K562 (cell line): Measurements from ENCODE around the gene CARD14. TPM values are rescaled to one million over a fixed set of nuclear protein-coding genes. Genes with fewer than 3 reads are reported as not detected.

ENCODE experiments used
- AFF4 ChIP-seq: sonication (generic); formaldehyde crosslinking; IDR thresholded peaks from 2 replicates; pipeline ENCODE4 v1.8.0; 2023; ENCODE audit warnings: mild to moderate bottlenecking, missing genetic modification reagents
- BRCA1 ChIP-seq, 2 experiments: fragments of 450-650 bp in 1 of 2; sonication (generic) in 1 of 2; formaldehyde crosslinking in 1 of 2; IDR thresholded peaks; 2 replicates each; pipeline versions ENCODE4 v1.5.0 to v1.6.1; 2017 to 2020; ENCODE audit warnings: mild to moderate bottlenecking in 1 of 2, missing genetic modification reagents in 1 of 2
- ETV5 ChIP-seq: sonication (generic); formaldehyde crosslinking; IDR thresholded peaks from 2 replicates; pipeline ENCODE4 v1.4.0; 2020; ENCODE audit warnings: low read depth, mild to moderate bottlenecking, missing genetic modification reagents
- FIP1L1 ChIP-seq: fragments of 200-400 bp; formaldehyde crosslinking; IDR thresholded peaks from 2 replicates; pipeline ENCODE4 v1.6.1; 2018; ENCODE audit warnings: mild to moderate bottlenecking, low read depth, low read length; ENCODE audit not compliant: poor library complexity, severe bottlenecking
- HDAC3 ChIP-seq: fragments of 450-650 bp; IDR thresholded peaks from 2 replicates; pipeline ENCODE4 v1.6.1; 2018; ENCODE audit warnings: borderline replicate concordance, mild to moderate bottlenecking, moderate library complexity; ENCODE audit not compliant: partially characterized antibody
- JUN ChIP-seq, 2 experiments: sonication (generic) in 1 of 2; formaldehyde crosslinking in 1 of 2; IDR thresholded peaks; 2 replicates each; pipeline versions ENCODE4 v1.6.1 to v1.8.0; 2012 to 2022; ENCODE audit warnings: borderline replicate concordance in 2 of 2, mild to moderate bottlenecking in 2 of 2, improper control_type of control experiment in 1 of 2, low read depth in 1 of 2, low read length in 1 of 2, missing genetic modification reagents in 1 of 2
- KHSRP ChIP-seq: fragments of 450-650 bp; IDR thresholded peaks from 2 replicates; pipeline ENCODE4 v1.6.1; 2017
- MLLT1 ChIP-seq, 2 experiments: fragments of 450-650 bp; IDR thresholded peaks; 2 replicates each; pipeline ENCODE4 v1.6.1; 2016
- NR2C2 ChIP-seq, 2 experiments: fragments of 200-800 bp in 1 of 2; sonication (Bioruptor generic) in 1 of 2; sonication (generic) in 1 of 2; formaldehyde crosslinking in 1 of 2; IDR thresholded peaks; 2 replicates each; pipeline versions ENCODE4 v1.6.1 to v1.8.0; 2016 to 2022; ENCODE audit warnings: mild to moderate bottlenecking in 1 of 2, missing compliant biosample characterization in 1 of 2, missing genetic modification characterization in 1 of 2, missing genetic modification reagents in 1 of 2
- PHF8 ChIP-seq: fragments of 200-600 bp; sonication (generic); IDR thresholded peaks from 2 replicates; pipeline ENCODE4 v1.6.1; 2012; ENCODE audit warnings: mixed run types, mild to moderate bottlenecking, inconsistent platforms, low read length, moderate library complexity, borderline replicate concordance
- SIN3B ChIP-seq: fragments of 450-650 bp; IDR thresholded peaks from 2 replicates; pipeline ENCODE4 v1.6.1; 2017; ENCODE audit warnings: low read depth, mild to moderate bottlenecking, moderate library complexity
- SMARCA5 ChIP-seq: fragments of 450-650 bp; IDR thresholded peaks from 2 replicates; pipeline ENCODE4 v1.6.1; 2016
- ZBTB49 ChIP-seq: sonication (generic); formaldehyde crosslinking; IDR thresholded peaks from 2 replicates; pipeline ENCODE4 v1.8.0; 2022; ENCODE audit warnings: missing genetic modification reagents, mild to moderate bottlenecking, borderline replicate concordance
- ZKSCAN1 ChIP-seq: fragments of 150-350 bp; IDR thresholded peaks from 2 replicates; pipeline ENCODE4 v1.6.1; 2016; ENCODE audit warnings: low read depth, low read length
- ZNF143 ChIP-seq: sonication (generic); formaldehyde crosslinking; IDR thresholded peaks from 2 replicates; pipeline ENCODE4 v1.9.0; 2022; ENCODE audit warnings: mild to moderate bottlenecking, missing genetic modification reagents
- polyA plus RNA-seq, 8 experiments: library from polyadenylated mRNA; depleted of rRNA in 4 of 8; stranded (reverse) in 5 of 8; unstranded in 3 of 8; fragments of >200 nt; fragmentation: Nextera tagmentation in 2 of 8; fragmentation: Illumina TruSeq in 1 of 8; extraction: Ambion mirVana in 2 of 8; extraction: Trizol in 1 of 8; gene quantifications; 2 replicates each; pipeline versions ENCODE4 v1.2.1 to v1.2.3, GENCODE V29; 2011 to 2014; ENCODE audit warnings: inconsistent platforms in 1 of 8, missing spikeins in 1 of 8
- total RNA-seq, 7 experiments: library from RNA; depleted of rRNA in 6 of 7; stranded (reverse); fragments of >200 nt in 6 of 7; fragmentation: Illumina TruSeq in 2 of 7; extraction: Trizol in 2 of 7; gene quantifications; 2 replicates each; pipeline versions ENCODE4 v1.2.1 to v1.2.3, GENCODE V29; 2011 to 2021; ENCODE audit warnings: low replicate concordance in 1 of 7

Gene CARD14
- total and polyA plus RNA-seq, 9 of the 15 experiments (the other 6 are each of a cell fraction or from before 2014, with no cell fraction given) = not detected

GRCh38 chr17:80146121-80147034 lies 23.5 kb upstream of the CARD14 start (continued):
- TF ChIP-seq AFF4 (CRISPR knock-in tag) (peak; percentile 22; the same call in 1 of the 2 replicates), JUN (IDR thresholded peaks at IDR 0.05; ENCODE audit: borderline replicate concordance, low read depth, low read length) (no peak), JUN (CRISPR knock-in tag; IDR thresholded peaks at IDR 0.05; ENCODE audit: borderline replicate concordance) (peak; percentile 82; the same call in 1 of the 2 replicates), SMARCA5 (0 out of 2 replicates have a peak, but pooled peaks have one; percentile 3), FIP1L1 (peak; percentile 92), SIN3B (0 out of 2 replicates have a peak, but pooled peaks have one; percentile 10), HDAC3 (no peak), ZBTB49 (CRISPR knock-in tag) (0 out of 2 replicates have a peak, but pooled peaks have one; percentile 29), NR2C2 (CRISPR knock-in tag; IDR thresholded peaks at IDR 0.05) (peak; percentile 84), NR2C2 (tag; IDR thresholded peaks at IDR 0.05) (peak; percentile 81; the same call in 1 of the 2 replicates), ZKSCAN1 (no peak), MLLT1 (IDR thresholded peaks at IDR 0.05) (no peak), ETV5 (0 out of 2 replicates have a peak, but pooled peaks have one; percentile 2), KHSRP (0 out of 2 replicates have a peak, but pooled peaks have one; percentile 4), ZNF143 (0 out of 2 replicates have a peak, but pooled peaks have one; percentile 44), BRCA1 (IDR thresholded peaks at IDR 0.05) (no peak), BRCA1 (CRISPR knock-in tag; IDR thresholded peaks at IDR 0.05) (0 out of 2 replicates have a peak, but pooled peaks have one; percentile 69), PHF8 (peak; percentile 77; the same call in 1 of the 2 replicates)
